ENCODE data around the gene VPS45.

DNA sequence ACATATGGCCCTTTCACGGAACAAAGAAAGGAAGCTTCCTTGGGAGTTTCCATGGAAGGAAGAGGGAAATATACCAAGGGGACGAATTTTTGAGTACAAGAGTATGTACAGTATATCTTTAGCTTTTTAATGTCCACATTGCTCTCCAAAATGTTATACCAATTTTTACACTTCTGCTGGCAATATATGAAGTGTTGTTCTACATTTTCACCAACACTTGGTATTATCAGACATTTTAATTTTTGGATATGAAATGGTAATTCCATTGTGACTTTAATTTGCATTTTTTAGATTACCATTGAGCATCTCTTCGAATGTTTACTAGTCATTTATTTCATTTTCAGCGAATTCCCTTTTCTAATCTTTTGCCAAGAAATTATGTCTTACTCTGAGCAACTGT lies 5.5 kb upstream of the VPS45 start:
- TF ChIP-seq, protein P1, sequence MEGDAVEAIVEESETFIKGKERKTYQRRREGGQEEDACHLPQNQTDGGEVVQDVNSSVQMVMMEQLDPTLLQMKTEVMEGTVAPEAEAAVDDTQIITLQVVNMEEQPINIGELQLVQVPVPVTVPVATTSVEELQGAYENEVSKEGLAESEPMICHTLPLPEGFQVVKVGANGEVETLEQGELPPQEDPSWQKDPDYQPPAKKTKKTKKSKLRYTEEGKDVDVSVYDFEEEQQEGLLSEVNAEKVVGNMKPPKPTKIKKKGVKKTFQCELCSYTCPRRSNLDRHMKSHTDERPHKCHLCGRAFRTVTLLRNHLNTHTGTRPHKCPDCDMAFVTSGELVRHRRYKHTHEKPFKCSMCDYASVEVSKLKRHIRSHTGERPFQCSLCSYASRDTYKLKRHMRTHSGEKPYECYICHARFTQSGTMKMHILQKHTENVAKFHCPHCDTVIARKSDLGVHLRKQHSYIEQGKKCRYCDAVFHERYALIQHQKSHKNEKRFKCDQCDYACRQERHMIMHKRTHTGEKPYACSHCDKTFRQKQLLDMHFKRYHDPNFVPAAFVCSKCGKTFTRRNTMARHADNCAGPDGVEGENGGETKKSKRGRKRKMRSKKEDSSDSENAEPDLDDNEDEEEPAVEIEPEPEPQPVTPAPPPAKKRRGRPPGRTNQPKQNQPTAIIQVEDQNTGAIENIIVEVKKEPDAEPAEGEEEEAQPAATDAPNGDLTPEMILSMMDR (IDR thresholded peaks at IDR 0.05; ENCODE audit: insufficient read depth, low read length, poor library complexity, severe bottlenecking) = no peak
- no peak for TF ChIP-seq EZH2phosphoT487 (conservative IDR thresholded peaks at IDR 0.05; ENCODE audit: low read length)

Measured in SU-DHL-6 (cell line).